ENCODE data around the gene DNMBP.

DNA sequence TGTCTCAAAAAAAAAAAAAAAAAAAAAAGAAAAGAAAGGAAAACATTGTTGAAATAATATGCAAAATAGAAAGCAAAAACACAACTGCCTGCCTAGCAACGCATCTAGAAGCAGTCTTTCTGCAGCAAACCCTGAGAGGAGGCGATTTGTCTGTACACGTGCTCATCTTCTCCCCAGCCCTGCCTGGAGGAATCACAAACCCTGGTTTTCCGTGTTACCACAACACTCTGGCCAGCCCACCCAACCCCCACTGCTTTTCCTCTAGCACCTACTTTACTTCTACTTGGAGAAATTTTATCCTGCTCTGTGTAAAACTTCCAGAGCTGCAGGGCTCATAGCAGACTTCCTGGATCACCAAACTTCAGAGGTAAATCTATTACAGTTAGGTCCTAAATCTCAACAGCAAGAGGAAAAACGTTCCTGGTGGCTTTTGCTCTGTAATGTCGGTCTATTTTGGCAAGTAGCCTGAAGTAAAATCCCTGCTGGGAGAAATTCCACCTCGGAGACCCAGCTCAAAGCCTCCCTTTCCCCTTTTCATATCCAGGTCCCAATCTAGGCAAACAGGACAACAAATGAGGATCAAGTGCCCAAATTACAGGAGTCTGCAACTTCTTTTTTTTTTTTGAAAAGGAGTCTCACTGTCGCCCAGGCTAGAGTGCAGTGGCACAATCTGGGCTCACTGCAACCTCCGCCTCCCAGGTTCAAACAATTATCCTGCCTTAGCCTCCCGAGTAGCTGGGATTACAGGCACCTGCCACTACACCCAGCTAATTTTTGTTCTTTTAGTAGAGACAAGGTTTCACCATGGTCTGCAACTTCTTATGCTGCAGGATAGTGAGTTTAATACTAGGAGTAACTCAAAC lies 91.6 kb downstream of the DNMBP start:
- TF ChIP-seq RFX5 (IDR thresholded peaks at IDR 0.05; ENCODE audit: low read depth, low read length) (no peak), FOS (IDR thresholded peaks at IDR 0.05; ENCODE audit: low read depth, low read length) (no peak)
